Ishikawa (cell line): Measurements from ENCODE around the gene SSU72.

Experiments used
- CEBPB ChIP-seq: IDR thresholded peaks from 2 replicates; pipeline ENCODE4 v1.6.1; 2012
- CREB1 ChIP-seq: IDR thresholded peaks from 2 replicates; pipeline ENCODE4 v1.6.1; 2012; ENCODE audit warnings: low read depth
- EGR1 ChIP-seq: IDR thresholded peaks from 2 replicates; pipeline ENCODE4 v1.6.1; 2012
- FOXM1 ChIP-seq: IDR thresholded peaks from 2 replicates; pipeline ENCODE4 v1.6.1; 2012; ENCODE audit warnings: low read depth, borderline replicate concordance
- MAX ChIP-seq: IDR thresholded peaks from 2 replicates; pipeline ENCODE4 v1.6.1; 2012
- NFIC ChIP-seq: IDR thresholded peaks from 2 replicates; pipeline ENCODE4 v1.6.1; 2012
- REST ChIP-seq: IDR thresholded peaks from 2 replicates; pipeline ENCODE4 v1.6.1; 2012; ENCODE audit warnings: low read depth, mild to moderate bottlenecking
- TAF1 ChIP-seq: IDR thresholded peaks from 2 replicates; pipeline ENCODE4 v1.6.1; 2012; ENCODE audit warnings: low read depth, mild to moderate bottlenecking
- TCF12 ChIP-seq: IDR thresholded peaks from 2 replicates; pipeline ENCODE4 v1.6.1; 2012; ENCODE audit warnings: low read depth
- YY1 ChIP-seq: IDR thresholded peaks from 2 replicates; pipeline ENCODE4 v1.6.1; 2012; ENCODE audit warnings: low read depth
- ZBTB7A ChIP-seq: IDR thresholded peaks from 2 replicates; pipeline ENCODE4 v1.6.1; 2012; ENCODE audit warnings: low read depth

- no peak for TF ChIP-seq CREB1
- TF ChIP-seq CEBPB = no peak
- TF ChIP-seq MAX = no peak
- TF ChIP-seq NFIC = no peak
- no peak for TF ChIP-seq EGR1
- no peak for TF ChIP-seq TAF1
- no peak for TF ChIP-seq TCF12
- no peak for TF ChIP-seq REST
- no peak for TF ChIP-seq FOXM1
- TF ChIP-seq YY1 = no peak
- no peak for TF ChIP-seq ZBTB7A
These were observed 35.3 kb upstream of the SSU72 start for GRCh38 chr1:1609822-1610485.
